Measurements from ENCODE around the gene SLC24A4. TPM values are rescaled to one million over a fixed set of nuclear protein-coding genes. Genes with fewer than 3 reads are reported as not detected.

The SLC24A4 gene
- total RNA-seq, 1 experiment from 2014 or later = not detected

GRCh38 chr14:92416544-92416943 is 93.6 kb downstream of the SLC24A4 start:
- no peak for ATAC-seq
- H3K79me2 ChIP-seq (ENCODE audit: low read length) = no peaks in the 10 kb centered on the region
- no TSS peak for BruUV-seq (replicated peaks)
- ChIA-PET POLR2A (ENCODE audit: unreplicated experiment) (no interaction called here), CTCF (no interaction called here)
- TF ChIP-seq CTCF (conservative IDR thresholded peaks at IDR 0.05; ENCODE audit: low read depth, low read length) (no peak), EZH2 (IDR thresholded peaks at IDR 0.05; ENCODE audit: low read length, unreplicated experiment) (no peak), EZH2phosphoT487 (IDR thresholded peaks at IDR 0.05; ENCODE audit: borderline replicate concordance, low read length) (no peak)
- DNase-seq = no peak
- no peak overlapping the region for H3K4me3 ChIP-seq (ENCODE audit: low read length)
- H3K27me3 ChIP-seq (ENCODE audit: low read length) = no peaks in the 10 kb centered on the region
- no peaks in the 10 kb centered on the region for H3K4me1 ChIP-seq (ENCODE audit: insufficient read depth, low read length)
- H2AFZ ChIP-seq (ENCODE audit: low read length) = no peak overlapping the region
- H3F3A ChIP-seq (ENCODE audit: low read length, unreplicated experiment) = no peaks in the 10 kb centered on the region
- intact Hi-C loops (cut with micrococcal nuclease) = no loop called here
- H4K20me1 ChIP-seq (ENCODE audit: low read length) = no peaks in the 10 kb centered on the region
- no peaks in the 10 kb centered on the region for H3K36me3 ChIP-seq (ENCODE audit: low read depth, low read length)
- no peak overlapping the region for H3K9ac ChIP-seq (ENCODE audit: low read length)
- no peaks in the 10 kb centered on the region for H3K9me3 ChIP-seq (ENCODE audit: low read length)
- H3K9me2 ChIP-seq (replicated peaks; ENCODE audit: low read length) = no peaks in the 10 kb centered on the region
- no peak overlapping the region for H3K4me2 ChIP-seq (ENCODE audit: low read length)
- H3K27ac ChIP-seq (ENCODE audit: low read length) = no peak overlapping the region

- Histone ChIP-seq H3K79me2 (ENCODE audit: low read length) (no peaks in the 10 kb centered on the region), H2AFZ (ENCODE audit: low read length) (no peak overlapping the region), H3K36me3 (ENCODE audit: low read depth, low read length) (no peaks in the 10 kb centered on the region), H3K4me2 (ENCODE audit: low read length) (no peak overlapping the region), H3K9me2 (replicated peaks; ENCODE audit: low read length) (no peaks in the 10 kb centered on the region), H3K27ac (ENCODE audit: low read length) (no peak overlapping the region), H3K4me3 (ENCODE audit: low read length) (no peak overlapping the region), H3F3A (ENCODE audit: low read length, unreplicated experiment) (no peaks in the 10 kb centered on the region), H3K27me3 (ENCODE audit: low read length) (no peaks in the 10 kb centered on the region), H3K9me3 (ENCODE audit: low read length) (no peaks in the 10 kb centered on the region), H3K4me1 (ENCODE audit: insufficient read depth, low read length) (no peaks in the 10 kb centered on the region), H4K20me1 (ENCODE audit: low read length) (no peaks in the 10 kb centered on the region), H3K9ac (ENCODE audit: low read length) (no peak overlapping the region)
- no peak for TF ChIP-seq CTCF (conservative IDR thresholded peaks at IDR 0.05; ENCODE audit: low read depth, low read length)
- TF ChIP-seq EZH2phosphoT487 (IDR thresholded peaks at IDR 0.05; ENCODE audit: borderline replicate concordance, low read length) = no peak
- no peak for TF ChIP-seq EZH2 (IDR thresholded peaks at IDR 0.05; ENCODE audit: low read length, unreplicated experiment)
- ChIA-PET POLR2A (ENCODE audit: unreplicated experiment) (no interaction called here), CTCF (interaction anchor here (0.6 kb wide), 1 partner anchor 291 kb away, joined by 4 read pairs; no protein-coding TSS in a partner anchor)
- DNase-seq (no peak), ATAC-seq (no peak)
- BruUV-seq (replicated peaks) = no TSS peak
- intact Hi-C loops (cut with micrococcal nuclease) = no loop called here
These were observed 94.8 kb downstream of the SLC24A4 start for GRCh38 chr14:92417759-92418158.

- no peaks in the 10 kb centered on the region for H3K79me2 ChIP-seq (ENCODE audit: low read length)
- no peak overlapping the region for H3K9ac ChIP-seq (ENCODE audit: low read length)
- H3K4me1 ChIP-seq (ENCODE audit: insufficient read depth, low read length) = no peaks in the 10 kb centered on the region
- no peaks in the 10 kb centered on the region for H3K36me3 ChIP-seq (ENCODE audit: low read depth, low read length)
- H3K27ac ChIP-seq (ENCODE audit: low read length) = no peak overlapping the region
- no TSS peak for BruUV-seq (replicated peaks)
- H3K4me2 ChIP-seq (ENCODE audit: low read length) = no peak overlapping the region
- no peaks in the 10 kb centered on the region for H4K20me1 ChIP-seq (ENCODE audit: low read length)
- H3F3A ChIP-seq (ENCODE audit: low read length, unreplicated experiment) = no peaks in the 10 kb centered on the region
- H3K4me3 ChIP-seq (ENCODE audit: low read length) = no peak overlapping the region
- DNase-seq = no peak
- CTCF ChIA-PET = no interaction called here
- H3K9me2 ChIP-seq (replicated peaks; ENCODE audit: low read length) = no peaks in the 10 kb centered on the region
- no peaks in the 10 kb centered on the region for H3K9me3 ChIP-seq (ENCODE audit: low read length)
- TF ChIP-seq EZH2phosphoT487 (IDR thresholded peaks at IDR 0.05; ENCODE audit: borderline replicate concordance, low read length) = no peak
- TF ChIP-seq CTCF (conservative IDR thresholded peaks at IDR 0.05; ENCODE audit: low read depth, low read length) = no peak
- no peak for TF ChIP-seq EZH2 (IDR thresholded peaks at IDR 0.05; ENCODE audit: low read length, unreplicated experiment)
- intact Hi-C loops (cut with micrococcal nuclease) = no loop called here
- no peak for ATAC-seq
- H2AFZ ChIP-seq (ENCODE audit: low read length) = no peak overlapping the region
- H3K27me3 ChIP-seq (ENCODE audit: low read length) = no peaks in the 10 kb centered on the region
- POLR2A ChIA-PET (ENCODE audit: unreplicated experiment) = interaction anchor here (0.6 kb wide), 1 partner anchor 152 kb away, joined by 17 read pairs; no protein-coding TSS in a partner anchor
These were observed 98.8 kb downstream of the SLC24A4 start for GRCh38 chr14:92421751-92422150.
